Measurements from ENCODE around the gene MRPS5. TPM values are rescaled to one million over a fixed set of nuclear protein-coding genes. Genes with fewer than 3 reads are reported as not detected.

MRPS5 gene
- total and polyA plus RNA-seq, 2 experiments from 2014 or later: 44.4 to 55.3 TPM

DNA sequence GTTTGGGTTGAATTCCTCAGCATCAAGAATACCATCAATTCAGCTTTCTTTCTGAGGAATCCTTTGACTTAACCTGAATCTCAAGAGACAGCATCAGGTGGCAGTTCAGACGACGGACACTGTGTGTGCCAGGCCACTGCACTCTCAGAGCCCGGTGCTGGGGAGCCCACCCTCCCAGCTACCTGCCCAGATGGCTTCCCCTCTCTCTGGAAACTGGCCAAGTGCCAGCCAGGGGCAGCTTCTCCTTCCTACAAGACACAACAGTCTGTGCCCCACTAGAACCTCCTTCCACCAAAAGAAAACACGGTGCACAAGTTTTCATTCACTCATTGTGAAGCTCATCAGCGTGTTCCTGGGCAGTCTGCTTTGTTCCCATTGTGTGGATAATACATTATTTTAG, 67.6 kb downstream of the MRPS5 start:
- TF ChIP-seq CTCF (IDR thresholded peaks at IDR 0.05; ENCODE audit: poor library complexity): no peak
- TF ChIP-seq EZH2phosphoT487 (IDR thresholded peaks at IDR 0.05; ENCODE audit: low read depth, severe bottlenecking, unreplicated experiment): no peak
- TF ChIP-seq EZH2 (IDR thresholded peaks at IDR 0.05; ENCODE audit: borderline replicate concordance): no peak
- Histone ChIP-seq H3K27ac (no peak overlapping the region), H3K9me2 (replicated peaks; ENCODE audit: insufficient read depth) (no peaks in the 10 kb centered on the region), H3K9me3 (ENCODE audit: low read depth) (no peaks in the 10 kb centered on the region), H3K79me2 (no peaks in the 10 kb centered on the region), H3K4me1 (ENCODE audit: insufficient read depth) (no peaks in the 10 kb centered on the region), H3K27me3 (no peaks in the 10 kb centered on the region), H3K4me2 (no peak overlapping the region), H2AFZ (no peak overlapping the region), H3K36me3 (replicated peaks; ENCODE audit: insufficient read depth, low read depth) (no peaks in the 10 kb centered on the region), H4K20me1 (ENCODE audit: insufficient read depth, poor library complexity, severe bottlenecking) (no peaks in the 10 kb centered on the region), H3K4me3 (no peak overlapping the region)
- DNase-seq (ENCODE audit: low spot score): no peak
- 62% methylated on average over 5 of the region's 5 CpGs for WGBS (ENCODE audit: low lambda C conversion rate, missing lambda C conversion rate)

GRCh38 chr2:95053543-95053942, 68.1 kb downstream of the MRPS5 start:
- WGBS (ENCODE audit: low lambda C conversion rate, missing lambda C conversion rate): 65% methylated on average over 11 of the region's 11 CpGs
- no peaks in the 10 kb centered on the region for H3K9me2 ChIP-seq (replicated peaks; ENCODE audit: insufficient read depth)
- no peak overlapping the region for H2AFZ ChIP-seq
- no peaks in the 10 kb centered on the region for H3K9me3 ChIP-seq (ENCODE audit: low read depth)
- no peak for TF ChIP-seq CTCF (IDR thresholded peaks at IDR 0.05; ENCODE audit: poor library complexity)
- TF ChIP-seq EZH2phosphoT487 (IDR thresholded peaks at IDR 0.05; ENCODE audit: low read depth, severe bottlenecking, unreplicated experiment): no peak
- no peak for TF ChIP-seq EZH2 (IDR thresholded peaks at IDR 0.05; ENCODE audit: borderline replicate concordance)
- no peaks in the 10 kb centered on the region for H4K20me1 ChIP-seq (ENCODE audit: insufficient read depth, poor library complexity, severe bottlenecking)
- no peaks in the 10 kb centered on the region for H3K4me1 ChIP-seq (ENCODE audit: insufficient read depth)
- H3K27me3 ChIP-seq: no peaks in the 10 kb centered on the region
- no peak for DNase-seq (ENCODE audit: low spot score)
- H3K27ac ChIP-seq: no peak overlapping the region
- H3K36me3 ChIP-seq (replicated peaks; ENCODE audit: insufficient read depth, low read depth): no peaks in the 10 kb centered on the region
- H3K4me3 ChIP-seq: no peak overlapping the region
- H3K4me2 ChIP-seq: no peak overlapping the region
- no peaks in the 10 kb centered on the region for H3K79me2 ChIP-seq

GRCh38 chr2:95052804-95053479, 68.7 kb downstream of the MRPS5 start:
- H3K9me2 ChIP-seq (replicated peaks; ENCODE audit: insufficient read depth): no peaks in the 10 kb centered on the region
- H3K9me3 ChIP-seq (ENCODE audit: low read depth): no peaks in the 10 kb centered on the region
- H2AFZ ChIP-seq: no peak overlapping the region
- no peaks in the 10 kb centered on the region for H3K36me3 ChIP-seq (replicated peaks; ENCODE audit: insufficient read depth, low read depth)
- H3K4me1 ChIP-seq (ENCODE audit: insufficient read depth): no peaks in the 10 kb centered on the region
- 82% methylated on average over 13 of the region's 13 CpGs for WGBS (ENCODE audit: low lambda C conversion rate, missing lambda C conversion rate)
- no peak overlapping the region for H3K4me2 ChIP-seq
- no peak overlapping the region for H3K27ac ChIP-seq
- H3K4me3 ChIP-seq: no peak overlapping the region
- H3K27me3 ChIP-seq: no peaks in the 10 kb centered on the region
- H4K20me1 ChIP-seq (ENCODE audit: insufficient read depth, poor library complexity, severe bottlenecking): no peaks in the 10 kb centered on the region
- no peak for DNase-seq (ENCODE audit: low spot score)
- TF ChIP-seq EZH2phosphoT487 (IDR thresholded peaks at IDR 0.05; ENCODE audit: low read depth, severe bottlenecking, unreplicated experiment): no peak
- TF ChIP-seq EZH2 (IDR thresholded peaks at IDR 0.05; ENCODE audit: borderline replicate concordance): no peak
- no peak for TF ChIP-seq CTCF (IDR thresholded peaks at IDR 0.05; ENCODE audit: poor library complexity)
- no peaks in the 10 kb centered on the region for H3K79me2 ChIP-seq

All from hepatocyte (in vitro differentiated cells).